Measurements from ENCODE around the gene CDPF1. TPM values are rescaled to one million over a fixed set of nuclear protein-coding genes. Genes with fewer than 3 reads are reported as not detected.

CDPF1 gene
- total RNA-seq, 1 experiment from 2014 or later, result 11.2 TPM

DNA sequence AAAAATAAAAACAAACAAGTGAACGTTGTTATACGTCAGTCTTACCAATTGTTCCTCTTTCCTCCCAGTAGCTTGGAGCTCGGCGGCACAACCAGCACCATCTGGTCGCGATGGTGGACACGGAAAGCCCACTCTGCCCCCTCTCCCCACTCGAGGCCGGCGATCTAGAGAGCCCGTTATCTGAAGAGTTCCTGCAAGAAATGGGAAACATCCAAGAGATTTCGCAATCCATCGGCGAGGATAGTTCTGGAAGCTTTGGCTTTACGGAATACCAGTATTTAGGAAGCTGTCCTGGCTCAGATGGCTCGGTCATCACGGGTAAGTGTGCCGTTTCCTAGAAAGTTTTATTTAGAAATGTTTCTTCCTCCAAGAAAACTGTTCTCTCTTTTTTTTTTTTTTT is 51.8 kb downstream of the CDPF1 start:
- ChIA-PET CTCF (no interaction called here), POLR2A (no interaction called here)
- BruUV-seq (replicated peaks), result no TSS peak
- Histone ChIP-seq H3K36me3 (ENCODE audit: control insufficient read depth, insufficient read depth, low read length) (no peaks in the 10 kb centered on the region), H3K9me3 (ENCODE audit: control insufficient read depth, insufficient read depth, low read depth, low read length) (no peaks in the 10 kb centered on the region), H3K4me1 (ENCODE audit: control insufficient read depth, insufficient read depth, low read length) (peaks cover 5% of the 10 kb centered on the region; the same call in 1 of the 2 replicates), H3K4me3 (ENCODE audit: low read depth in 2 of 2, low read length in 2 of 2) (no peak overlapping the region), H3K27ac (ENCODE audit: low read length) (no peak overlapping the region), H3K27me3 (ENCODE audit: control insufficient read depth, insufficient read depth, low read length) (no peaks in the 10 kb centered on the region)
- TF ChIP-seq, protein P1, sequence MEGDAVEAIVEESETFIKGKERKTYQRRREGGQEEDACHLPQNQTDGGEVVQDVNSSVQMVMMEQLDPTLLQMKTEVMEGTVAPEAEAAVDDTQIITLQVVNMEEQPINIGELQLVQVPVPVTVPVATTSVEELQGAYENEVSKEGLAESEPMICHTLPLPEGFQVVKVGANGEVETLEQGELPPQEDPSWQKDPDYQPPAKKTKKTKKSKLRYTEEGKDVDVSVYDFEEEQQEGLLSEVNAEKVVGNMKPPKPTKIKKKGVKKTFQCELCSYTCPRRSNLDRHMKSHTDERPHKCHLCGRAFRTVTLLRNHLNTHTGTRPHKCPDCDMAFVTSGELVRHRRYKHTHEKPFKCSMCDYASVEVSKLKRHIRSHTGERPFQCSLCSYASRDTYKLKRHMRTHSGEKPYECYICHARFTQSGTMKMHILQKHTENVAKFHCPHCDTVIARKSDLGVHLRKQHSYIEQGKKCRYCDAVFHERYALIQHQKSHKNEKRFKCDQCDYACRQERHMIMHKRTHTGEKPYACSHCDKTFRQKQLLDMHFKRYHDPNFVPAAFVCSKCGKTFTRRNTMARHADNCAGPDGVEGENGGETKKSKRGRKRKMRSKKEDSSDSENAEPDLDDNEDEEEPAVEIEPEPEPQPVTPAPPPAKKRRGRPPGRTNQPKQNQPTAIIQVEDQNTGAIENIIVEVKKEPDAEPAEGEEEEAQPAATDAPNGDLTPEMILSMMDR (IDR thresholded peaks at IDR 0.05), result no peak
- TF ChIP-seq SIN3A (IDR thresholded peaks at IDR 0.05; ENCODE audit: borderline replicate concordance, insufficient read depth, low read depth, low read length) (no peak), TCF7L2 (IDR thresholded peaks at IDR 0.05; ENCODE audit: low read depth, low read length) (no peak), POLR2AphosphoS5 (IDR thresholded peaks at IDR 0.05; ENCODE audit: low read depth, low read length) (no peak)
- TF ChIP-seq, protein P2, sequence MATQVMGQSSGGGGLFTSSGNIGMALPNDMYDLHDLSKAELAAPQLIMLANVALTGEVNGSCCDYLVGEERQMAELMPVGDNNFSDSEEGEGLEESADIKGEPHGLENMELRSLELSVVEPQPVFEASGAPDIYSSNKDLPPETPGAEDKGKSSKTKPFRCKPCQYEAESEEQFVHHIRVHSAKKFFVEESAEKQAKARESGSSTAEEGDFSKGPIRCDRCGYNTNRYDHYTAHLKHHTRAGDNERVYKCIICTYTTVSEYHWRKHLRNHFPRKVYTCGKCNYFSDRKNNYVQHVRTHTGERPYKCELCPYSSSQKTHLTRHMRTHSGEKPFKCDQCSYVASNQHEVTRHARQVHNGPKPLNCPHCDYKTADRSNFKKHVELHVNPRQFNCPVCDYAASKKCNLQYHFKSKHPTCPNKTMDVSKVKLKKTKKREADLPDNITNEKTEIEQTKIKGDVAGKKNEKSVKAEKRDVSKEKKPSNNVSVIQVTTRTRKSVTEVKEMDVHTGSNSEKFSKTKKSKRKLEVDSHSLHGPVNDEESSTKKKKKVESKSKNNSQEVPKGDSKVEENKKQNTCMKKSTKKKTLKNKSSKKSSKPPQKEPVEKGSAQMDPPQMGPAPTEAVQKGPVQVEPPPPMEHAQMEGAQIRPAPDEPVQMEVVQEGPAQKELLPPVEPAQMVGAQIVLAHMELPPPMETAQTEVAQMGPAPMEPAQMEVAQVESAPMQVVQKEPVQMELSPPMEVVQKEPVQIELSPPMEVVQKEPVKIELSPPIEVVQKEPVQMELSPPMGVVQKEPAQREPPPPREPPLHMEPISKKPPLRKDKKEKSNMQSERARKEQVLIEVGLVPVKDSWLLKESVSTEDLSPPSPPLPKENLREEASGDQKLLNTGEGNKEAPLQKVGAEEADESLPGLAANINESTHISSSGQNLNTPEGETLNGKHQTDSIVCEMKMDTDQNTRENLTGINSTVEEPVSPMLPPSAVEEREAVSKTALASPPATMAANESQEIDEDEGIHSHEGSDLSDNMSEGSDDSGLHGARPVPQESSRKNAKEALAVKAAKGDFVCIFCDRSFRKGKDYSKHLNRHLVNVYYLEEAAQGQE (IDR thresholded peaks at IDR 0.05; ENCODE audit: insufficient read depth in 1 of 2, low read depth in 2 of 2, low read length in 1 of 2), result no peak
- ATAC-seq (no peak), DNase-seq (ENCODE audit: low read depth, low spot score) (no peak)
- intact Hi-C loops (cut with micrococcal nuclease; ENCODE audit: unreplicated experiment), result no loop called here
- in situ Hi-C loops (cut with HindIII; ENCODE audit: low pct_unique_long_range_greater_than_20kb, low sequenced_read_pairs), result no loop called here

DNA sequence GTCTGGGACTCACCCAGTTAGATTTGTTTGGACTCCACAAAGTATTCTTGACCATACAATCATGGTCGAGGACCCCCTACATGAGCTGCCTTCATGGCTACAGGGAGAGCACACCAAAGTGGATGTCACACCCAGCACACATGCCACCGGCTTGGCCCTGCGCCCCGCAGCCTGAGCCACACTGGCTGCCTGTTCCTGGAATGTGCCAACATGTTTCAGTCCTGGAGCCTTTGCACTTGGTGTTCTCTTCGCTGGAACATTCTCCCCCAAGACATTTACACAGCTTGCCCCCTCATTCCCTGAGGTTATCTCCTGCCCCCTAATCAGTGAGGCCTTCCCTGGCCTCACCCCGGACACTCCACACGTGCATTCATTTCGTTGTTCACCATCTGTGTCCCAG is 53.8 kb downstream of the CDPF1 start:
- no TSS peak for BruUV-seq (replicated peaks)

More for the DNA sequence above, 53.8 kb downstream of the CDPF1 start:
- no peaks in the 10 kb centered on the region for H3K36me3 ChIP-seq (ENCODE audit: control insufficient read depth, insufficient read depth, low read length)
- CTCF ChIA-PET, result no interaction called here
- no peak overlapping the region for H3K27ac ChIP-seq (ENCODE audit: low read length)
- no peaks in the 10 kb centered on the region for H3K9me3 ChIP-seq (ENCODE audit: control insufficient read depth, insufficient read depth, low read depth, low read length)
- no peaks in the 10 kb centered on the region for H3K27me3 ChIP-seq (ENCODE audit: control insufficient read depth, insufficient read depth, low read length)
- intact Hi-C loops (cut with micrococcal nuclease; ENCODE audit: unreplicated experiment) (no loop called here), in situ Hi-C loops (cut with HindIII; ENCODE audit: low pct_unique_long_range_greater_than_20kb, low sequenced_read_pairs) (no loop called here)
- no peak for ATAC-seq
- H3K4me3 ChIP-seq (ENCODE audit: low read depth in 2 of 2, low read length in 2 of 2), result no peak overlapping the region
- DNase-seq (ENCODE audit: low read depth, low spot score), result no peak
- TF ChIP-seq POLR2AphosphoS5 (IDR thresholded peaks at IDR 0.05; ENCODE audit: low read depth, low read length) (no peak), SIN3A (IDR thresholded peaks at IDR 0.05; ENCODE audit: borderline replicate concordance, insufficient read depth, low read depth, low read length) (no peak), TCF7L2 (IDR thresholded peaks at IDR 0.05; ENCODE audit: low read depth, low read length) (no peak)
- TF ChIP-seq, protein P1 (IDR thresholded peaks at IDR 0.05), result no peak
- TF ChIP-seq, protein P2 (IDR thresholded peaks at IDR 0.05; ENCODE audit: insufficient read depth in 1 of 2, low read depth in 2 of 2, low read length in 1 of 2), result no peak
- POLR2A ChIA-PET, result no interaction called here
- H3K4me1 ChIP-seq (ENCODE audit: control insufficient read depth, insufficient read depth, low read length), result no peaks in the 10 kb centered on the region; the same call in 1 of the 2 replicates

All from Panc1 (cell line).